Suppressor macrophage treated with lipopolysaccharide for 1 hour (primary cell): ENCODE measurements around the gene KCNQ5.
"Not testable (repeated sequence)": the region's sequence is repeated elsewhere in the genome, so short reads cannot be mapped to it uniquely, and the experiment has no call there.

Experiments used
- DNase-seq, 3 donors: peaks; one replicate each; pipeline ENCODE4 v3.0.0-alpha.2; 2020 to 2022

KCNQ5 gene

DNA sequence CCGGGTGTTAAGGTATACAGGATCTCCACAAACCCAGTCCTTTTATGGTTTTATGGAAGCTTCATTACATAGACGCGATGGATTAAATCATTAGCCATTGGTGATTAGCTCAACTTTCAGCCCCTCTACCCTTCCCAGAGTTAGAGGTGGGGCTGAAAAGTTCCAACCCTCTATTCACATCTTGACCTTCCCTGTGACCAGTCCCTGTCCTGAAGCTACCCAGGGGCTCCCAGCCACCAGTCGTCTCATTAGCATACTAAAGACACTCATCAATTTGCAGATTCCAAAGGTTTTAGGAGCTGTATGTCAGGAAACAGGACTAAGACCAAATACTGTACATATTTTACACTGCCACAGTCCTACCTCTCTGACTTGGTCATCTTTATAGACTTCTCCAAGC lies 582.4 kb downstream of the KCNQ5 start:
- no peak for DNase-seq

DNA sequence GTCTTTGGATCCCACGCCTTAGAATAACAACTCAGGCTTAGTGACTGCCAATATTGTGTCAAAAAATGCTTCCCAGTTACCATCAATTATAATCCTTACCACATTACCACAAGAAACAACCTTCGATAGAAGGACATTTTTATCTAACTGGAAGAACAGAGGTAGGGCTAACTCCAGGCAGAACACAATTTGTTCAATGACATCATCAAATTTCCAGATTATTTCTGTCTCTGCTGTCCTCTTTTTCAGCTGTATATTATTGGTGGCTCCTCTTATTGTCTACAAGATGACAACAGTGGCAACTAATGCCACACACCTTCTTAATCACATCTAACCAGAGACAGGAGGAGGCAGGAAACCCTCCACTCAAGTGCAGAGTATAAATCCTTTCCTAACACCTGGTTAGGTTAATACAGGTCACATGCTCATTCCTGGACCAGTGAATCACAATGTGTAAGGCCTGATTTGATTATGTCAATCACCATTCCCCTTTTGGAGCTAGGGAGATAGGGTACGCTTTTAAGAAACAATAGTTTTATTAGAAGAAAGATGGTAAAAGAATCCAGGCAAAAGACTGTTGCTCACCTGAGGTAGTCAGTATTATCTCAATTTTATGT lies 585.5 kb downstream of the KCNQ5 start:
- no peak for DNase-seq

DNA sequence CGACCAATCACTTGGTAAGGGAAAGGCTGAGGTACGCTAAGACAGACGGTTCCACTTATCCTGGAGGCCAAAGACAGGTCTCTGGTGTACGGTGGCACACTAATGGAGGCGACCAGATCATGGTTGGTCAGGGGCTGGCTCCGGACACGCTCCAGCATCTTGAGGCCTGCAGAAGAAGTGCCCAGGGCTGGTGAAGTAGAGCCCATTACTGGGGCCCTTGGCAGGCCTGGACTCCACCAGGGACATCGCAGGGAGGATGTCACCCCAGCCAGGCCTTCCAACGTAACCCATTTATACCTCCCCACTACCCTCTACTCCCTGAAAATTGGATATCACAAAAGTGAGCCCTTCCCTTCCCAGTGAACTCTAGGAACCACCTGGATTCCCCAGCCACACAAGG lies 587.3 kb downstream of the KCNQ5 start:
- no peak for DNase-seq

DNA sequence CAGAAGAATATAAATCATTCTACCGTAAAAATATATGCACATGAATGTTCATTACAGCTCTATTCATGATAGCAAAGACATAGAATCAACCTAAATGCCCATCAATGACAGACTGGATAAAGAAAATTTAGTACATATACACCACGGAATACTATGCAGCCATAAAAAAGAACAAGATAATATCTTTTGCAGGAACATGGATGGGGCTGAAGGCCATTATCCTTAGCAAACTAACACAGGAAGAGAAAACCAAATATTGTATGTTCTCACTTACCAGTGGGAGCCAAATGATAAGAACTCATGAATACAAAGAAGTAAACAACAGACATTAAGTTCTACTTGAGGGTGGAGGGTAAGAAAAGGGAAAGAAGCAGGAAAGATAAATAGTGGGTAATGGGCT lies 595.0 kb downstream of the KCNQ5 start:
- no peak for DNase-seq

DNA sequence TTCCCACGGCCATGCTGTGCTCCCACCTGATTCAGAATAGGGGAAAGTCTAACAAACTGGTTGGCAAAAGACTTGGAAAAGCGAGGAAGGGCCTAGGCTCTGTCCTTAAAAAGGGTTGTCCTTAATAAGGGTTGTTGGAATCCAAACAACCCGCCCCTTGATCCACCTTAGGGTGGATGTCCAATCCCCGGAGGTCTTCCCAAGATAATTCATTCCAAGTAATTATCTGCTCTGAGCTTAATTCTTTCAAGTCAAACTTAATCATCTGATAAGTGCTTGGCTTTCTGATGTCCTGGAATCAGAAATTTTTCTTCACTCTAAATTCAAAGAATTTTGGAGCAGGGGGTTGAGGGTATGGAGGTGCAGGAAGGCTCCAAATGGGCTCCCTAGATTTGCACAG lies 603.5 kb downstream of the KCNQ5 start, which contains the start of gene KHDC1L:
TSS of gene KHDC1L (minus strand) at position 101 of the 400 bp plus-strand sequence. CDS start at position 13, 88 bp downstream.
- no peak for DNase-seq

DNA sequence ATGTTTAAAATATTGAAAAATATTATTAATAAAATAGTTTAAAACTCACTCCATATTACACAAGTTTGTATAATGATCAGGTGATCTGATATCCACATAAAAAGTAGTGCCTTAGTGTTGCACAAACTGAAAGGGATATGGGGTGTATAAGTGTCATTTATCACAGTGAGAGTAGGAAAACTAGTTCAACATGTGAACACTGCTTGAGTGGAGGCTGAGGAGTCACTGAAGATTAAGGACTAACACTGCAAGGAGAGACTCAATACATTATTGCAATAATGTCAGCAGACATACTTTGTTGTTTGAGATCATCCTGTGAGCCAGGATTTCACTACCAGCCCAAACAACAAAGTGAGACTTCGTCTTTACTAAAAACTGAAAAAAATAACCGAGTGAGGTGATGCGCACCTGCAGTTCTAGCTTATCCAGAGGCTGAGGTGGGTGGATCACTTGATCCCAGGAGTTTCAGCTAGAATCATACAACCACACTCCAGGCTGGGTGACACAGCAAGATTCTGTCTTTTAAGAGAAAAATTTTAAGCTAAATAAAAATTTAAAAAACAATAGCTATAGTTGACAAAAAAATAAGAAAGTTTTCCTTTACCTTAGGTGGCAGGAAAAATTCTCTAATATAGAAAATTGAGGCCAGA lies 605.9 kb downstream of the KCNQ5 start:
- no peak for DNase-seq

DNA sequence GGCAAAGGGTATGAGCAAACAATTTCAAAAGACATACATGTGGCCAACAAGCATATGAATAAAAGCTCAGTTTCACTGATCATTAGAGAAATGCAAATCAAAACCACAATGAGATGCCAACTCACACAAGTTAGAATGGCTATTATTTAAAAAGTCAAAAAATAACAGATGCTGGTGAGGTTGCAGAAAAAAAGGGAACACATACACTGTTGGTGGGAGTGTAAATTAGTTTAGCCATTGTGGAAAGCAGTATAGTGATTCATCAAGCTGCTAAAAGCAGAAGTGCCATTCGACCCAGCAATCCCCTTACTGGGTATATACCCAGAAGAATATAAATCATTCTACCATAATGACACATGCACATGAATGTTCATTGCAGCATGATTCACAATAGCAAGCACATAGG lies 610.1 kb downstream of the KCNQ5 start:
- DNase-seq, result peak; percentile 73 to 86 (median 80)

DNA sequence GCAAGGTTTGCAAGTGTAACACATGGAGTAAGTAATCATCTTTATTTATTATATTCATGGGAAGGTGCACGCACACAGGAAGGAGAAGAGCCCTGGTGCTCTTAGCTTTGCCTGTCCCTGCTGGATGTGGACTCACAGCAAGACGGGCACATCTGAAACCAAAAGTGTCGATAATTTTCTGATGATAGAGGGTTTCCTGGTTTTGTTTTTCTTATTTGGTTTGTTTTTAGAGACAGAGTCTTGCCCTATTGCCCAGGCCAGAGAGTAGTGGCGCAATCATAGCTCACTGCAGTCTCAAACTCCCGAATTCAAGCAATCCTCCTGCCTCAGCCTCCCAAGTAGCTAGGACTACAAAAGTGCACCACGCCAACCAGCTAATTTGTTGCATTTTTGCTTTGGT lies 611.2 kb downstream of the KCNQ5 start:
- no peak for DNase-seq

DNA sequence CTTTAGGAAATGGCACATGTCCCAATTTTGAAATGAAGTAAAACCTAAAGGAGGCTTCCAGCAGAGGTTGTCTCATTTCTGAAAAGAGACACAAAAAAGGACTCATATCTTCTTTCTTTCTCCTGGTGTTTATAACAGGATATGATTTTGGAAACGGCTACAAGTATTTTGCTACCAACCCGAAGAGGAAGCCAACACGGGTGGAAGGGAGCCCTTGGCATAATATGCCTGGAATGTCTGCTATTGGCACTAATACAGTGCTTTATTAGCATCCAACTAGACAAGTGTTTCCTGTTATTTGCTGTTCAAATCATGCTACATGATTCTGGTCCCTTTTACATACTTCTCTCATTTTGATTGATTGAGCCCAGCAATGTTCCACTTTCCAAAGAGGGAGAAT lies 612.1 kb downstream of the KCNQ5 start:
- DNase-seq, result not testable (repeated sequence)

DNA sequence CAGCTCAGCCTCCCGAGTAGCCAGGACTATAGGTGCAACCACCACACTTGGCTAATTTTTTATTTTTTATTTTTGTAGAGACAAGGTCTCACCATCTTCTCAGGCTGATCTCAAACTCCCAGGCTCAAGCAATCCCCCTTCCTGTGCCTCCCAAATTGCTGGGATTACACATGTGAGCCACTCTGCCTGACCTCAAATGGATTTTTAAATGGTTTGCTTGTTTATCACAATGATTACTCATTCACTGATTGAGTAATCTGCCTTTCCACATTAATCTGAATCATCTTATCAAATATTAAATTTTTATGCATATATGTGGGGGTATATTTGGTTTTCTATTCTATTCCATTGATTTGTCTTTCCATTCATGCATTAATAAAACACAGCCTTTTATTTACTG lies 612.9 kb downstream of the KCNQ5 start:
- peak; percentile 3 to 31 (median 28) for DNase-seq

DNA sequence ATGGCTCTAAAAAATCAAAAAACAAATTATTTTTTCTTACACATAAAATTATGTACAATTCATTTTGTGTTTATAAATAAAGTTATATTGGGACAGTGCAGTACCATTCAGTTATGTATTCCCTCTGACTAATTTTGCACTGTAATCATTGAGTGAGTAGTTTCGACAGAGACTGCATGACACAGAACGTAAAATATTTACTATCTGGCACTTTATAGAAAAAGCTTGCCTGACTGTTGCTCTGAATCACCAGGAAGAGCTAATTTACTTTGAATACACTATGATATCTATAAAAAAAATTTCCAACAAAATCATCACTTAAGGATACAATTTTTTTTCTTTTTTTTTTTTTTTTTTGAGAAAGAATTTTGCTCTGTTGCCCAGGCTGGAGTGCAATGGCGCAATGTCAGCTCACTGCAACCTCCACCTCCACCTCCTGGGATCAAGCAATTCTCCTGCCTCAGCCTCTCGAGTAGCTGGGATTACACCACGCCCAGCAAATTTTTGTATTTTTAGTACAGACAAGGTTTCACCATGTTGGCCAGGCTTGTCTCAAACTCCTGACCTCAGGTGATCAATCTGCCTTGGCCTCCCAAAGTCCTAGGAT lies 614.4 kb downstream of the KCNQ5 start:
- peak in 2 of 3 donors; percentile 28 to 46 for DNase-seq

DNA sequence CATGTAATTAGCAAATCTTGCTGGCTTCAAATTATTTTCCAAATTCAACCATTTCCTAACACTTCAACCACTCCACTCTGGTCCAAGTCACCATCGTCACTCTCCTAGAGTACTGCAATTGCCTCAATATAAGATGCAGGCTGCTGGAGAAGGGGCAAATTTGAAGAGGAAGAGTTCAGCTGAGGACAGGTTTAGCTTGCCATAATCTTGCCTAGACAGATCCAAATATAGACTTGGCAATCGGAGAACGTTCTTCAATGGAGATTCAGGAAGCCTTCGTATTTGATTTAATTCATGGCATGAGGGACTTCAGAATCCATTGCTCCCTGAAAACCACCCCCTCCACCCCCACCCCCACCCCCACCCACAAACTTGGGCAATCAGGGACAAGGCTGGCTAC lies 618.9 kb downstream of the KCNQ5 start:
- DNase-seq, result no peak

DNA sequence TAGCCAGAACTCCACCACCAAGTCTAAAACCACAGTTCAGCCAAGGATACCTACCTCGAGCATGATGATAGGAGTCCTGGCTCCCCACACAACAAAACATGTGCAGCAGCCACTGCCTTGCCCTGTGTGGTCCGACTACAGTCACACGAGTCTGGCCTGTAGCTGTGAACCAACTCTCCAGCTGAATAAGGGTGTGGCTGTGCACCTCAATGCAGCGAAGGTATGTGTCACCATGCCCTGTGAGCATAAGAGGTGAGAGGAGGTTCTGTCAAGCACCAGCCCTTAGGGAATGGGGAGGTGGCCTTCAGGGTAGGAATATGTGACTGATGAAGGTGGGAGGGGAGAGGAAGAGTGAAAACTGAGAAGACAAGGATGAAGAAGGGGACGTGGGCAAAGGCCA lies 620.1 kb downstream of the KCNQ5 start:
- no peak for DNase-seq
